Breast epithelium (tissue), 3 donors: Measurements from ENCODE around the gene PDGFB.

Experiments used
- CTCF ChIP-seq, 3 donors: fragments of 450-650 bp; IDR thresholded peaks; one replicate each; pipeline ENCODE4 v1.5.1; 2016 to 2017; ENCODE audit warnings: antibody characterized with exemption in 3 of 3, mild to moderate bottlenecking in 3 of 3, moderate library complexity in 3 of 3
- POLR2AphosphoS5 ChIP-seq, 3 donors: sonication (generic); formaldehyde crosslinking; IDR thresholded peaks; one replicate each; pipeline ENCODE4 v1.6.1; 2017; ENCODE audit warnings: antibody characterized with exemption in 3 of 3

- no peak for TF ChIP-seq CTCF (IDR thresholded peaks at IDR 0.05)
- no peak for TF ChIP-seq POLR2AphosphoS5 (IDR thresholded peaks at IDR 0.05)
Observed at GRCh38 chr22:39224550-39224949, 20.2 kb downstream of the PDGFB start.
